RCC 7860 (cell line): Measurements from ENCODE around the gene MTA3.
"Not testable (repeated sequence)": the region's sequence is repeated elsewhere in the genome, so short reads cannot be mapped to it uniquely, and the experiment has no call there.

Experiments used
- DNase-seq: peaks from one replicate; pipeline ENCODE4 v3.0.0-alpha.2; 2015; ENCODE audit warnings: low spot score
- FAIRE-seq: peaks from 2 replicates; lab custom pipeline; 2012; peaks lifted over from hg19 to GRCh38; lab: Jason Lieb, UNC

MTA3 gene

GRCh38 chr2:42606166-42606565, 37.7 kb downstream of the MTA3 start:
- DNase-seq, FAIRE-seq: not testable (repeated sequence)

DNA sequence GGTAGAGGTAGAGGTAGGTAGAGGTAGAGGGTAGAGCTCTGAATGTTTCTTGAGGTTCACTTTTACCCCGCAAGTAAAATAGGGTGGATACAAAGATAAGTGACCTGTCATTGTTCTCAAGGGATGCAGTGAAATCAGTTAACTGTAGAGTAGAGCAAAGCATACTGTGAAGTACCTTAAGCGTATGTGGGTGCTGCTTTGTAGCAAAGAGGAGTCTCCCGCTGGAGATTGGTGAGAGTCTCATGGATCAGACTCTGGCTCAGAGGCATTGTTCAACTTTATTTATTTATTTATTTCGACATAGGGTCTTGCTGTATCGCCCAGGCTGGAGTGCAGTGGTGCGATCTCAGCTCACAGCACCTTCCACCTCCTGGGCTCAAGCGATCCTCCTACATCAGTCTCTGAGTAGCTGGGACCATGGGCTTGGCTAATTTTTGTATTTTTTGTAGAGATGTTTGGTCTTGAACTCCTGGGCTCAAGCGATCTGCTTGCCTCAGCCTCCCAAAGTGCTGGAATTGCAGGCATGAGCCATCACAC, 38.7 kb downstream of the MTA3 start:
- no peak for DNase-seq
- FAIRE-seq, result no peak

GRCh38 chr2:42613281-42614064, 45.0 kb downstream of the MTA3 start:
- FAIRE-seq, result no peak

DNA sequence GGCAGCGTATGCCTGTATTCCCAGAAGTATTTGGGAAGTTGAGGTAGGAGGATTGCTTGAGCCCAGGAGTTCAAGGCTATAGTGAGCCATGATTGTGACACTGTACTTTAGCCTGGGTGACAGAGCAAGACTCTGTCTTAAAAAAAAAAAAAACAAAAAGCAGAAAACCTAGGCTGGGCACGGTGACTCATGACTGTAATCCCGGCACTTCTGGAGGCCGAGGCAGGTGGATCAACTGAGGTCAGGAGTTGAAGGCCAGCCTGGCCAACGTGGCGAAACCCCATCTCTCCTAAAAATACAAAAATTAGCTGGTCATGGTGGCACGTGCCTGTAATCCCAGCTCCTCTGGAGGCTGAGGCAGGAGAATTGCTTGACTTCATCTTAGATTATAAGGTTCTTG, 46.4 kb downstream of the MTA3 start:
- FAIRE-seq (no peak), DNase-seq (no peak)

More at GRCh38 chr2:42613281-42614064, 45.0 kb downstream of the MTA3 start:
- DNase-seq, result no peak

- no peak for FAIRE-seq
- DNase-seq, result no peak
Observed at GRCh38 chr2:42618116-42618515, 49.7 kb downstream of the MTA3 start.

- peak; percentile 63 for FAIRE-seq
- DNase-seq, result peak; percentile 40
Observed at GRCh38 chr2:42618972-42619371, 50.5 kb downstream of the MTA3 start.

GRCh38 chr2:42621626-42622025, 53.2 kb downstream of the MTA3 start:
- not testable (repeated sequence) for DNase-seq

GRCh38 chr2:42622943-42623676, 54.7 kb downstream of the MTA3 start:
- FAIRE-seq, result no peak
- no peak for DNase-seq

More at GRCh38 chr2:42621626-42622025, 53.2 kb downstream of the MTA3 start:
- FAIRE-seq, result not testable (repeated sequence)

GRCh38 chr2:42624047-42624446, 55.6 kb downstream of the MTA3 start:
- FAIRE-seq (peak; percentile 56), DNase-seq (no peak)

DNA sequence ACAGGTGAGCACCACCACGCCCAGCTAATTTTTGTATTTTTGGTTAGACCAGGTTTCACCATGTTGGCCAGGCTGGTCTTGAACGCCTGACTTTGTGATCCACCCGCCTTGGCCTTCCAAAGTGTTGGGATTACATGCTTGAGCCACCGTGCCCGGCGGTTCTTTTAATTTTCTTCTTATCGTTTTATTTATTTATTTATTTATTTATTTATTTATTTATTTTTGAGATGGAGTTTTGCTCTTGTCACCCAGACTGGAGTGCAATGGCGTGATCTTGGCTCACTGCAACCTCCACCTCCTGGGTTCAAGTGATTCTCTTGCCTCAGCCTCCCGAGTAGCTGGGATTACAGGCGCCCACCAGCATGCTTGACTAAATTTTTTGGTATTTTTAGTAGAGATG, 59.6 kb downstream of the MTA3 start:
- FAIRE-seq, DNase-seq: not testable (repeated sequence)

- FAIRE-seq, result no peak
- no peak for DNase-seq
Observed at GRCh38 chr2:42636934-42637333, 68.5 kb downstream of the MTA3 start.

- FAIRE-seq (no peak), DNase-seq (no peak)
Observed at GRCh38 chr2:42638080-42638784, 69.8 kb downstream of the MTA3 start.

- DNase-seq (no peak), FAIRE-seq (no peak)
Observed at GRCh38 chr2:42639340-42640077, 71.1 kb downstream of the MTA3 start.

- FAIRE-seq, result no peak
Observed at GRCh38 chr2:42640261-42640660, 71.8 kb downstream of the MTA3 start.

GRCh38 chr2:42642371-42642770, 73.9 kb downstream of the MTA3 start:
- not testable (repeated sequence) for DNase-seq, FAIRE-seq

More at GRCh38 chr2:42640261-42640660, 71.8 kb downstream of the MTA3 start:
- DNase-seq, result no peak

GRCh38 chr2:42645551-42645950, 77.1 kb downstream of the MTA3 start:
- DNase-seq (no peak), FAIRE-seq (no peak)

DNA sequence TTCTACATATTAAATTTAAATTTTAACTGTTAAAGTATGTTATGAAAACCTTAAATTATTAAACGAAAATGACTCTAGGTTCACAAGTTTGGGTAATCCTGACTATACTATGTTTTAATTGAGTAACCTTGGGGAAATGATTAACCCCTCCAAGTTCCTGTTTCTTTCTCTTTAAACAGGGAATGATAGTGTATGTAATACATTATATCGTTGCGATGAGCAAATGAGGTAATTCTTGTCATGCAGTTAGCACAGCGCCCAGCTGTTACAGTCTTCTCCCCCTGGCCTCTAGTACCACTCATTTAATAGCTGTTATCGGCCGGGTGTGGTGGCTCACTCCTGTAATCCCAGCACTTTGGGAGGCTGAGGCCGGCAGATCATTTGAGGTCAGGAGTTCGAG, 80.4 kb downstream of the MTA3 start:
- DNase-seq, result no peak

DNA sequence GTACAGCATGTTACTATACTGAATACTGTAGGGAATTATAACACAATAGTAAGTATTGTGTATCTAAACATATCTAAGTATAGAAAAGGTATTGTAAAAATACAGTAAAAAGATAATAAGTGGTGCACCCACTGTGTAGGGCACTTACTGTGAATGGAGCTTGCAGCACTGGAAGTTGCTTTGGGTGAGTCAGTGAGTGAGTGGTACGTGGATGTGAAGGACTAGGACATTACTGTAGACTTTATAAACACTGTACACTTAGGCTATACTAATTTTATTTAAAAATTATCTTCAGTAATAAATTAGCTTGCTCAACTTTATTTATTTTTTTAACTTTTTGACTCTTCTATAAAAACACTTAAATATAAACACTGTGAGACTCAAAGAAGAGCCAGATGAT, 82.6 kb downstream of the MTA3 start:
- DNase-seq (no peak), FAIRE-seq (no peak)

More for the DNA sequence above, 80.4 kb downstream of the MTA3 start:
- FAIRE-seq, result no peak

DNA sequence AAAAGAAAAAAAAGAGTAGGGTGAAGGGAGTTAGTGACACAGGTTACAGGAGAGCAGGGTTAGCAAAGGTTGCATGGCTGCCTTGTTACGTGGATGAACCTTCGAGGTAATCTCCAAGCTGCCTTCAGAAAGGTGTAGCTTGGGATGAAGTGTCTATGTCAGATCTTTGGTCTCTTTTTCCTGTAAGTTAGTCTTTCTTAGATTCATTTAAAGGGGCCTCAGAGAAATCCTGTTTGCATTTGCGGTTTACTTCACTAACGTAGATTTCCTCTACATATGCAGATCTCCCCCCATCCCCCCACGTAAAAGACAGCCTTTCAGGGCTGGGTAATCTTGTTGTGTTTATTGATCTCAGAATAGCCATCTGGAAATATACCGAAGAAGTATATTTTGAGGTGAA, 83.7 kb downstream of the MTA3 start:
- no peak for FAIRE-seq
- no peak for DNase-seq

- FAIRE-seq (no peak), DNase-seq (no peak)
Observed at GRCh38 chr2:42653039-42653438, 84.6 kb downstream of the MTA3 start.
